Tibial nerve (tissue), 4 donors: ENCODE data around the gene PIH1D2. TPM values are rescaled to one million over a fixed set of nuclear protein-coding genes. Genes with fewer than 3 reads are reported as not detected.
A peak's percentile ranks its signal among the peaks of the same experiment; 100 is the strongest.

Experiments
- DNase-seq, 2 donors: peaks; one replicate each; pipeline ENCODE4 v3.0.0-alpha.2; 2019; ENCODE audit warnings: low spot score in 2 of 2
- H3K27ac ChIP-seq, 4 donors: fragments of 200-600 bp; sonication (generic) in 3 of 4; one replicate each; pipeline ENCODE4 v1.5.1; 2017 to 2019; ENCODE audit warnings: mild to moderate bottlenecking in 1 of 4
- H3K27me3 ChIP-seq, 2 donors: fragments of 200-600 bp; sonication (generic) in 1 of 2; one replicate each; pipeline versions ENCODE4 v1.5.1 to v1.6.0; 2017 to 2019
- H3K36me3 ChIP-seq, 3 donors: fragments of 200-600 bp; sonication (generic); one replicate each; pipeline ENCODE4 v1.5.1; 2018 to 2019
- H3K4me1 ChIP-seq, 4 donors: fragments of 200-600 bp; sonication (generic) in 3 of 4; one replicate each; pipeline ENCODE4 v1.5.1; 2017 to 2019
- H3K4me3 ChIP-seq, 4 donors: fragments of 200-600 bp; sonication (generic) in 3 of 4; one replicate each; pipeline ENCODE4 v1.5.1; 2017 to 2019; ENCODE audit warnings: mild to moderate bottlenecking in 1 of 4, moderate library complexity in 1 of 4
- H3K9me3 ChIP-seq, 4 donors: fragments of 200-600 bp; sonication (generic) in 3 of 4; one replicate each; pipeline ENCODE4 v1.5.1; 2017 to 2019
- EP300 ChIP-seq, 2 donors: sonication (generic); formaldehyde crosslinking; IDR thresholded peaks; one replicate each; pipeline ENCODE4 v1.6.1; 2017; ENCODE audit warnings: antibody characterized with exemption in 2 of 2, mild to moderate bottlenecking in 1 of 2
- POLR2A ChIP-seq, 2 donors: fragments of 450-650 bp; IDR thresholded peaks; one replicate each; pipeline ENCODE4 v1.6.1; 2017; ENCODE audit warnings: antibody characterized with exemption in 2 of 2, mild to moderate bottlenecking in 2 of 2, moderate library complexity in 2 of 2
- WGBS, 2 donors: methylation state at CpG; one replicate each; pipeline ENCODE4 v1.1.5; 2018; 5-methylcytosine and 5-hydroxymethylcytosine counted together
- total RNA-seq, 4 donors: library from RNA; depleted of rRNA; stranded (reverse); fragments of >200 nt; gene quantifications; one replicate each; pipeline ENCODE4 v1.1.0, GENCODE V29; 2016
- TF ChIP-seq, protein P1 (sequence below), 5 experiments: fragments of 200-600 bp in 3 of 5; fragments of 450-650 bp in 2 of 5; sonication (generic) in 3 of 5; IDR thresholded peaks; one replicate each; pipeline ENCODE4 v1.5.1; 2016 to 2019; ENCODE audit warnings: antibody characterized with exemption in 5 of 5, mild to moderate bottlenecking in 3 of 5, moderate library complexity in 2 of 5

PIH1D2 gene
- total RNA-seq, 4 donors from 2014 or later = 2.2 to 7.2 (median 3.8) TPM

- H3K27ac ChIP-seq = peak overlapping the region; percentile 75 to 88 (median 83)
- H3K4me3 ChIP-seq = peak overlapping the region; percentile 60 to 94 (median 78)
- H3K27me3 ChIP-seq = no peaks in the 10 kb centered on the region
- peak in 1 of 2 donors; percentile 7 for DNase-seq
- peaks cover 0 to 48% (median 23%) of the 10 kb centered on the region in 4 donors for H3K4me1 ChIP-seq
- no peak for TF ChIP-seq EP300 (IDR thresholded peaks at IDR 0.05)
- no peak for TF ChIP-seq POLR2A (IDR thresholded peaks at IDR 0.05)
- TF ChIP-seq, protein P1, sequence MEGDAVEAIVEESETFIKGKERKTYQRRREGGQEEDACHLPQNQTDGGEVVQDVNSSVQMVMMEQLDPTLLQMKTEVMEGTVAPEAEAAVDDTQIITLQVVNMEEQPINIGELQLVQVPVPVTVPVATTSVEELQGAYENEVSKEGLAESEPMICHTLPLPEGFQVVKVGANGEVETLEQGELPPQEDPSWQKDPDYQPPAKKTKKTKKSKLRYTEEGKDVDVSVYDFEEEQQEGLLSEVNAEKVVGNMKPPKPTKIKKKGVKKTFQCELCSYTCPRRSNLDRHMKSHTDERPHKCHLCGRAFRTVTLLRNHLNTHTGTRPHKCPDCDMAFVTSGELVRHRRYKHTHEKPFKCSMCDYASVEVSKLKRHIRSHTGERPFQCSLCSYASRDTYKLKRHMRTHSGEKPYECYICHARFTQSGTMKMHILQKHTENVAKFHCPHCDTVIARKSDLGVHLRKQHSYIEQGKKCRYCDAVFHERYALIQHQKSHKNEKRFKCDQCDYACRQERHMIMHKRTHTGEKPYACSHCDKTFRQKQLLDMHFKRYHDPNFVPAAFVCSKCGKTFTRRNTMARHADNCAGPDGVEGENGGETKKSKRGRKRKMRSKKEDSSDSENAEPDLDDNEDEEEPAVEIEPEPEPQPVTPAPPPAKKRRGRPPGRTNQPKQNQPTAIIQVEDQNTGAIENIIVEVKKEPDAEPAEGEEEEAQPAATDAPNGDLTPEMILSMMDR (IDR thresholded peaks at IDR 0.05) = no peak
- H3K36me3 ChIP-seq = peaks cover 0 to 71% (median 11%) of the 10 kb centered on the region in 3 donors
- no peaks in the 10 kb centered on the region for H3K9me3 ChIP-seq
- WGBS, 2 donors = 3 to 8% methylated on average over 19 of the region's 19 CpGs
These were observed 12.1 kb upstream of the PIH1D2 start for GRCh38 chr11:112085822-112086421.

GRCh38 chr11:112082729-112083128, 8.9 kb upstream of the PIH1D2 start:
- Histone ChIP-seq H3K27me3 (no peaks in the 10 kb centered on the region), H3K4me1 (peaks cover 0 to 22% (median 12%) of the 10 kb centered on the region in 4 donors), H3K36me3 (peaks cover 0 to 71% (median 15%) of the 10 kb centered on the region in 3 donors), H3K9me3 (no peaks in the 10 kb centered on the region), H3K4me3 (no peak overlapping the region), H3K27ac (no peak overlapping the region)
- DNase-seq = no peak
- WGBS, 2 donors = 74 to 76% methylated on average over 4 of the region's 4 CpGs
- TF ChIP-seq EP300 (IDR thresholded peaks at IDR 0.05) (no peak), POLR2A (IDR thresholded peaks at IDR 0.05) (no peak)
- TF ChIP-seq, protein P1 (IDR thresholded peaks at IDR 0.05) = no peak

GRCh38 chr11:112062923-112063322, 10.9 kb downstream of the PIH1D2 start:
- Histone ChIP-seq H3K4me1 (no peaks in the 10 kb centered on the region), H3K36me3 (peaks cover 0 to 54% (median 6%) of the 10 kb centered on the region in 3 donors), H3K27me3 (no peaks in the 10 kb centered on the region), H3K4me3 (no peak overlapping the region), H3K9me3 (no peaks in the 10 kb centered on the region), H3K27ac (no peak overlapping the region)
- WGBS, 2 donors = 75 to 78% methylated on average over 1 of the region's 1 CpG
- DNase-seq = no peak
- TF ChIP-seq, protein P1 (IDR thresholded peaks at IDR 0.05) = no peak
- TF ChIP-seq EP300 (IDR thresholded peaks at IDR 0.05) = no peak
- TF ChIP-seq POLR2A (IDR thresholded peaks at IDR 0.05) = no peak

DNA sequence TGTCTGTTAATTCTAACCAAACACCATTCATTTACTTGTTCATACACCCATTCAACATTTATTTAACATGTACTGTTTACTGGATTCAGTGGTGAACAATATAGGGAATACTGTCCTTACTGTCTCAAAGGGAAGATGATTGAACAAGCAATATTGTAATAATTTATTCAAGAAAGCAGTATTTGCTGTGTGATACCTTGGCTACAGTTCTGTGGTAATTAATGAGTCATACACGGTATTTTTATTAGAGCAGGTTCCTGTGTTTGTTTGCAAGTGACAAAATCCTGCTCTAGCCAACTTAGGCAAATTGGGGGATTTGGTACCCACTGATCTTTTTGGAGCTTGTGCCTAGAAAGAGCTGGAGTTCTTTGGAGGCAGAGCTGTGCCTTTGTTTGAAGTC, 15.7 kb downstream of the PIH1D2 start:
- DNase-seq = no peak
- Histone ChIP-seq H3K27ac (no peak overlapping the region), H3K27me3 (no peaks in the 10 kb centered on the region), H3K4me3 (no peak overlapping the region), H3K36me3 (peaks cover 0 to 81% (median 10%) of the 10 kb centered on the region in 3 donors), H3K4me1 (no peaks in the 10 kb centered on the region), H3K9me3 (no peaks in the 10 kb centered on the region)
- no peak for TF ChIP-seq POLR2A (IDR thresholded peaks at IDR 0.05)
- TF ChIP-seq EP300 (IDR thresholded peaks at IDR 0.05) = no peak
- TF ChIP-seq, protein P1 (IDR thresholded peaks at IDR 0.05) = no peak
- 72 to 91% methylated on average over 1 of the region's 1 CpG for WGBS, 2 donors

DNA sequence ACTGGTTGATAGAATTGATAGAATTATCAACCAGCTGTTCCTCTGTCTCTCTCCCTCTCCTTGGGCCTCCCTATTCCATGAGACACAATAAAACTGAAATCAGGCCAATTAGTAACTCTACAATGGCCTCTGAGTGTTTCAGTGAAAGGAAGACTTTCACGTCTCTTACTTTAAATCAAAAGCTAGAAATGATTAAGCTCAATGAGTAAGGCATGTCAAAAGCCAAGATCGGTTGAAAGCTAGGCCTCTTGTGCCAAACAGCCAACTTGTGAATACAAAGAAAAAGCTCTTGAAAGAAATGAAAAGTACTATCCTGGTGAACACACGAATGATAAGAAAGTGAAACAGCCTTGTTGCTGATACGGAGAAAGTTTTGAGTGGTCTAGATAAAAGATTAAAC, 16.6 kb downstream of the PIH1D2 start:
- peaks cover 0 to 82% (median 16%) of the 10 kb centered on the region in 3 donors for H3K36me3 ChIP-seq
- no peaks in the 10 kb centered on the region for H3K4me1 ChIP-seq
- TF ChIP-seq, protein P1 (IDR thresholded peaks at IDR 0.05) = no peak
- no peaks in the 10 kb centered on the region for H3K9me3 ChIP-seq
- H3K4me3 ChIP-seq = no peak overlapping the region
- H3K27me3 ChIP-seq = no peaks in the 10 kb centered on the region
- DNase-seq = no peak
- WGBS, 2 donors = 84 to 88% methylated on average over 4 of the region's 4 CpGs
- no peak overlapping the region for H3K27ac ChIP-seq
